NOMO-1 (cell line): ENCODE data around the gene ADAP1.

ENCODE experiments used
- DNase-seq, 2 experiments: peaks; one replicate each; lab custom pipeline; 2025; ENCODE audit not compliant: unreplicated experiment in 2 of 2; lab: John Stamatoyannopoulos, UW

The ADAP1 gene

DNA sequence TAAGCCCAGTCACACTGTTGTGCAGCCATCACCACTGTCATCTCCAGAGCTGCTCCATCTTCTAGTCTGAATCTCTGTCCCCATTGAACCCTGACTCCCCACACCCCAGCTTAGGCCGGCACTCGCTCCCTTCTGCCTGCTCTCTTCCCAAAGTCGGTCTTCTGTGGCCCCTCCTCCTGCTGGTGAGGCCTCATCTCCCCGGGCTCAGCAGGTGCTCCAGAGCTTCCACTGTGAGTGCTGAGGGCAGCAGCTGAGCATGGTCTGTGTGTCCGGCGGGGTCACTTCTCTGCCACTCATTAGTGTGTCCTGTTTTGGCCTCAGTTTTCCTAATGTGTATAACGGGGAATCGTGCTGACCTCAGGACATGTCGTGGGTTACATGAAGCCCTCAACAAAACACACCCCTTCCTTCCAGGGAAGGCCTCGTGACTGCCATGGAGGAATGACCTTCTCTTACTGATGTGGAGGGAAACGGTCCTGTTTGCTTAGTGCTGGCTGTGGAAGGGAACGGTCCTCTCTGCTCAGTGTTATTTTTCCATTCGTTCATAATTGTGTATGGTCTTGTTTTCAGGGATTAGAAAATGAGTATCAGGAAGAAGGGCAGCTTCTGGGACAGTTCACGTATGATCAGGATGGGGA is 82.5 kb downstream of the ADAP1 start:
- no peak for DNase-seq

DNA sequence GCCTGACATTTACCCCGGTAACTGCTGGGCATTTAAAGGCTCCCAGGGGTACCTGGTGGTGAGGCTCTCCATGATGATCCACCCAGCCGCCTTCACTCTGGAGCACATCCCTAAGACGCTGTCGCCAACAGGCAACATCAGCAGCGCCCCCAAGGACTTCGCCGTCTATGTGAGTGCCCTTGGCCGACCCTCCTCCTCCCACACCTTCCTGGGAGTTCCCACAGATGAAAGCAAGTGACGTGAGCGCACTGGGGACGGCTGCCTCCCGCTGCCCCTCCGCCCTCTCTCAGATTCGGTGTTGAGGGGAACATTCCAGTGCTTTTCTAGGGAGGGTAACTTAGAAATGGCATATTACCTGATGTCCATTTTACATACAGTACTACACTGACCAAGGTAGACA is 85.1 kb downstream of the ADAP1 start:
- DNase-seq, result no peak

DNA sequence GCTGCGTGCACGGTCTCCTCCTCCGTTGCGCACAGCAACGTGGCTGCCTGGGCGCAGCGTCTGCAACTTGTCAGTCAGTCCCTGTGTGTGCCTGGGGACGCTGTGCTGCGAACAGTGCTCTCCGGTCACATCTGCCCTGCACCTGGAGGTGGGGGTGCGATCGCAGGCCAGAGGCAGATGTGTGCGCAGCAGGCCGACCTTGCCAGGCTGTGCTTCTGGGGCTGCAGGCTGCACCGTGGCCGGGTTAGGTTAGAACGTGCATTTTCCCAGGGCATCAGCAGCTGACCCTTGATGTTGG is 86.3 kb downstream of the ADAP1 start:
- no peak for DNase-seq

DNA sequence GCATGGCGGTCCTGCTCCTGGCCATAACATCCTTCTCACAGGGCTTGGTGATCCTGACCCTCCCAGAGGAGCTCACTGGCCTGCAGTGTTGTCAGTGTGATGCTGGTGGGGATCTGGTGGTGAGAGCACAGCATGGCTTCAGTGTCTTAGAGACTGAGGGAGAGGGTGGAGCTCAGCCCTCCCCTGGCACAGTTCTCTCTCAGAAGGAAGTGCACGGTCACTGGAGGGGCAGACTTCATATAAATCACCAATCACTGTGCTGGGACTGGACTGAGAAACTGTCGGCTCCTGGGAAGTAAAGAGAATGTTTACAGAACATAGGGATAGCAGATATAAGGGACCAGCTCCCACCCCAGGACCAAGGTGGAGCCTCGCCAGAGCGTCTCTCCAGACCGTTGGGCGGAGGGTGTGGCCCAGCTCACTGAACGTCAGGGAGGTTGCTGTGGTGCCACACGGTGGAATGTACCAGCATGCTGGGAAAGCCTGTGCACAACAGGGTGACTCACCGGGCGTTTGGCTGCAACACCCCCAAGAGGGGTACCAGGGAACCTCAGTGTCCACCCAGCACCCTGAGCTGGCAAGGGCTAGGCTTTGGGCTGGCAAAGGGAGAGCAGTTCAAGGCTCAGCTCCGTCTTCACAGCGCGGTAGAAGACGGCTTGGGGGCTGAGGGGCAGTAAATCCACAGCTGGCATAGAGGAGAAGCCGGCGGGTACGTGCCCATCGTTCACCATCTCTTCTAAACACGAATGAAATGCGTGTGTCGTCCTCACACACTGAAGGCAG is 86.9 kb downstream of the ADAP1 start:
- no peak for DNase-seq

DNA sequence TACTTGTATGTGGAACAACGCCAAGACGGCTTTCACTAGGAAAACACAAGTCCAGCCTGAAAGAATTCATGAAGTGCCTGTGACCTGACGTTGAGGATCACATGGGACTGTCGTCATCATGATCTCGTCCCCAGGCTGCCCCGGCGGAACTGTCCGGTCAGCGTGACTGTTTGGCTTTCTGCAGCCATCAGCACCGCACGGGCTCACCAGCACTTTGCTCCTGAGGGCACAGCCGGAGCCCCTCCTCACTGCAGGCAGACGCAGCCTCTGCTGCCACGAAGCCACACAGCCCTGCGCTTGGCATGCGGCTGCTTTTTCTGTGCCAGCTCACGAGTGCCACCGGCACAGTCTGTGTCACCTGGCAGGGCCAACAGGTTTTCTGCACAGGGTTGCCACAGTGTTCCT is 87.5 kb downstream of the ADAP1 start:
- no peak for DNase-seq

DNA sequence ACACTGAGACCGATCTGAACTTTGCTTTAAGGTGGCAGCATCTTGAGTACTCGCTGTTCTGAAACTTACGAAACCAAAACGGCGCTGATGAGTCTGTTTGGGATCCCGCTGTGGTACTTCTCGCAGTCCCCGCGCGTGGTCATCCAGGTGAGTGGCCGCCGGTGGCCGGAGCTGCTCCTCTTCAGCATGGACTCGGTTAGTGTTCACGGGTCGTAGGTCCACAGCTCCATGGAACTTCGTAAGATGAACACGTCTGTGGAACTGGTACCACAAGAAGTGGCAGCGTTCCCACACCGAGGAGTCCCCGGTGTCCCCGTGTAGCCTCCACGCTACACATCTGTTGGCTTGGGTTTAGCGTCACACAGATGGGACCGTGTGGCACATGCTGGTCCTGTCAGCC is 88.6 kb downstream of the ADAP1 start:
- no peak for DNase-seq

DNA sequence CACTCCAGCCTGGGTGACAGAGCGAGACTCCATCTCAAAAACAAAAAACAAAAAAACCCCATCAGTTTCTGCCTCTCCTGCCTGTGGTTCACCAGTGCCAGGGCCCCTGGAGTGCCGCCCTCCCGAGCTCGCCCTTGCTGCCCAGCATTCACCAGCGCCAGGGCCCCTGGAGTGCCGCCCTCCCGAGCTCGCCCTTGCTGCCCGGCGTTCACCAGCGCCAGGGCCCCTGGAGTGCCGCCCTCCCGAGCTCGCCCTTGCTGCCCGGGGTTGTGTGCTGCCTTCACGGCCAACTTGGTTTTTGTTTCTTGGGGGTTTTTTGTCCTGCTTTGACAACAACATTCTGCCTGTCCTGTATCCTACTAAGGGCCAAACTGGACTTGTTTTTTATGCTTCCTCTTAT is 91.4 kb downstream of the ADAP1 start:
- DNase-seq, result no peak

DNA sequence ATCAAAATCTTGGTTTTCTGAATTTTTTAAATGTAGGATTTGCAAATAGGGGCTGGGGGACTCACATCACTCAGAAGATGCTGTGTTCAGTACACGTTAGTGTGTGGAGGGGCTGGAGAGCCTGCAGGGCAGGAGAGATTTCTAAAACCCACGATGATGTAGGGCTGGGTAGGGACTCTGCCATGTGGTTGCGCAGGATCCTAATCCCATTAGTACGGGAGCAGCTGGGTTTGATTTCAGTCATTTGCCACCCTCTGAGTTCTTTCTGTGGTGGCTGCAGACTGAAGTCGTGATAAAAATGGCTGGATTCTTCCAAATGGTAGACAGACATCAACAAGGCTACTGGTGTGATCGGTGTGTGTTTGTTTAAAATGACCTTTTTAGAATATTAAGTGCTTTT is 92.3 kb downstream of the ADAP1 start:
- no peak for DNase-seq

DNA sequence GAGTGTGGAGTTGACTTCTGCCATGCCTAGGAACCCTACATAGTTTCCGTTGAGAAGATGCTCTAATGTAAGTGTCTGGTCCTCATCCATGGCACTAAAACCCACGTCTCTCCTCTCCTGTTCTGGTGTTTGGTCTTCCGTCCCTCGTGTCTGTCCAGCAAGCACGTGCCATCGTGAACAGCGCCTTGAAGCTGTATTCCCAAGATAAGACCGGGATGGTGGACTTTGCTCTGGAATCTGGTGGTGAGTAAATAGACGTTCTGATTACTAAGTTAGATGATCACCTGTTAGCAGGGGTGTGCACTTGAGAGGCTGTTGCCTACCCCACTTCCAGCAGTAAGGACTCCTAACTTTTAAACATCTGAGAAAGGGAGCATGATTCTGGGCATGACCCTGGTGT is 93.3 kb downstream of the ADAP1 start:
- DNase-seq, result no peak

DNA sequence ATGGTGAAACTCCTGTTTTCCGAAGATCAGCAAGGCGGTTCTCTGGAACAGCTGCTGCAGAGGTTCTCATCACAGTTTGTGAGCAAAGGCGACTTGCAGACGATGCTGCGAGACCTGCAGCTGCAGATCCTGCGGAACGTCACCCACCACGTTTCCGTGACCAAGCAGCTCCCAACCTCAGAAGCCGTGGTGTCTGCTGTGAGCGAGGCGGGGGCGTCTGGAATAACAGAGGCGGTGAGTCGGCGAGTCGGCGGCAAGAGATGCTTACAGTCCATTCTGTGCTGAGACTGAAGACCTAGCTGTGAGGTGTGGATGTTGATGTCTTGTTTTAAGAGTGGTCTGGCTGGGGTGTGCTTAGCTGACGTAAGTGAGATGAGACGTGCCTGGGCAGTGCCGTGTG is 94.3 kb downstream of the ADAP1 start:
- DNase-seq, result no peak

DNA sequence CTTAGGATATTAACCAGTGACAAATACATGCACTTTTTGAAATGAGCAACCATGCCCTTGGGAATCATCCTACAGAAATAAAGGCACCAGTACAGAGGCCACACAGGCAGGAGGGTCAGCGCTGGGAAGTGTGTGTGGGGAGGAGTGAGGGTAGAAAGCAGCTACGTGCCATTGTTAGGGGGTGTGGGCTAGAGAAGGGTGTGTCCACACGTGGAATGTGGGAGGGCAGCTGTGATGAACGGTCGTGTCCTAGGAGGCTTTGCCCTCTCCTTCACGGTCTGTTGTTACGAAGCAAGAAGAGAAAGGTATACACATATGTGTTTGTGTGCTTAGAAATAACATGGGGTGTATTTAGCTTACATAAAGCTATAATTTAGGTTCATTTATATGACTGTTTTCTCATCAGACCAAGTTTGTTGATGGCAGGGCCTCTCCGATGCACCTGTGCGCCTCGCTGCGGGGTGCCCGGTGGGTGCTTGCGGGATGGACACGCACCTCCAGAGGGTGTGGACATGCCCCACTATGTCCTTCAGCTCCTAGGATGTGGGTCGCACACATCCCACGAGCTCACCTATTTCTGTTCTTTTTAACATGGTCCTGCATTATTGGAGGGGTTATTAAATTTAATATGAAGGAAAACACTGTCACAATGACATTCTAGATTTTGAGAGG is 95.0 kb downstream of the ADAP1 start:
- no peak for DNase-seq

DNA sequence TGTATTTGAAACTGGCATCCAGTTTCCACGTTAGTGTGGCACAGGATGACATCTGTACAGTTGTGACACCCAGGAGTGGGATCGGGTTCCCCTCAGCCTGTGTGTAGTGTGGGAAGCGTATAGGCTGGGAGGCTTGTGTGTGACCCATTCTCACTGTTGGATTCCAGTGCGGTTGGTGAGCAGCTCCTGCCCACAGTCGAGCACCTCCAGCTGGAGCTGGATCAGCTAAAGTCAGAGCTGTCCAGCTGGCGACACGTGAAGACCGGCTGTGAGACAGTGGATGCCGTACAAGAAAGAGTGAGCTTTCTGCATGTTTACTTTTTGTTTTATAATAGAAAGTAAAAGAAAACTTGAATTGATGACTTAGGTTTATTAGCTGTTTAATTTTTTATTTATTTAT is 96.8 kb downstream of the ADAP1 start:
- no peak for DNase-seq

DNA sequence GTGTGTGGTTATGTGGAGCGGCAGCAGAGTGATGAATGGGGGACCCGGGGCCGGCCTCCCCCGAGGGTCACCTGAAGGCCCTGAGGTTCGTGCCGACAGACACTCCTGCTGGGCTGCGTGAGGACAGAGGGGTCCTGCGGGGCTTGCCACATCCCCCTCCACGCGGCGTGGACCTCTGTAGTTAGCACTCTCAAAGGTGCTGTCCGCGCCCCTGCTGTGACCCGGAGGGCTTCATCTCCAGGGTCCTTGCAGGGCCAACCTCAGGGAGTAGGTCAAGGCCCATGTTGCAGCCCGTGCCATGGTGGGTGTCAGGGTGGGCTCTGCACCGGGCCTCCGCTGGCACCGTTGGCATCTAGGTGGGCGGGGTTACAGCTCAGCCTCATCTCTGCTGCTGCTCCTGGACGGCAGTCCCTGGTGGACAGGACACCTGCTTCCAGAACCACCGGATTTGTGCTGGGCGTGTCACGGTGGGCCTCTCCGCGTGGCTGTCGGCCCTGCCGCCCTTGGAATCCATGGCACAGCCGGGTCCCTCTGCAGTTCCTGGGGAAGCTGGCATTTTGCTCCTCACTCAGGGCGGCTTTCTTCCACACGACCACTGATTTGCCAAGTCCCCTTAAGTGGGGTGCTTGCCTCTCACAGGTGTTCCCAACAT is 97.9 kb downstream of the ADAP1 start:
- no peak for DNase-seq

DNA sequence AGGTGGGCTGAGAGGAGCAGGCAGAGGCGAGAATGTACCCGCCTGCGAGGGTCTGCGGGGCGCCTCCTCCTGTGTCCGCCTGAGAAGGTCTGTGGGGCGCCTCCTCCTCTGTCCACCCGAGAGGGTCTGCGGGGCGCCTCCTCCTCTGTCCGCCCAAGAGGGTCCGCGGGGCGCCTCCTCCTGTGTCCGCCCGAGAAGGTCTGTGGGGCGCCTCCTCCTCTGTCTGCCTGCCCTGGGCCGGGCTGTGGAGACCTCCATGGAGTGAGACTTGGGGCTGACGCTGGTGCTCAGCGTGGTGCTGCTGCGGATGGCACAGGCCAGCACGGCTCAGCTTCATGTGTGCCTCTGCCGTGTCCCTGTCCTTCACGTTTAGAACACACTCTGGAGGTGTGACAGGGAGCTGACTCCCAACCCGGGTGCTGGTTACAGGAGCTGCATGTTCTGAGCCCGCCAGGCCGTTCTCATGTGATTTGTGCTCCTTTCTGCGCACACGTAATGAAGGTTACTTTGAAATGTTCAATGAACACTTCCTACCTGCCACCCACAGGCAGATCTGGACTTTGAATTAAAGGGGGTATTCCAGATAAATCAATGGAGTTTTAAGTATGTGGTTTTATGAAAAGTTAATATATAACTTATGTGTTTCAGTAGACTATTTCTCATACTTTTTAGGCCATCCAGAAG is 98.7 kb downstream of the ADAP1 start:
- no peak for DNase-seq

DNA sequence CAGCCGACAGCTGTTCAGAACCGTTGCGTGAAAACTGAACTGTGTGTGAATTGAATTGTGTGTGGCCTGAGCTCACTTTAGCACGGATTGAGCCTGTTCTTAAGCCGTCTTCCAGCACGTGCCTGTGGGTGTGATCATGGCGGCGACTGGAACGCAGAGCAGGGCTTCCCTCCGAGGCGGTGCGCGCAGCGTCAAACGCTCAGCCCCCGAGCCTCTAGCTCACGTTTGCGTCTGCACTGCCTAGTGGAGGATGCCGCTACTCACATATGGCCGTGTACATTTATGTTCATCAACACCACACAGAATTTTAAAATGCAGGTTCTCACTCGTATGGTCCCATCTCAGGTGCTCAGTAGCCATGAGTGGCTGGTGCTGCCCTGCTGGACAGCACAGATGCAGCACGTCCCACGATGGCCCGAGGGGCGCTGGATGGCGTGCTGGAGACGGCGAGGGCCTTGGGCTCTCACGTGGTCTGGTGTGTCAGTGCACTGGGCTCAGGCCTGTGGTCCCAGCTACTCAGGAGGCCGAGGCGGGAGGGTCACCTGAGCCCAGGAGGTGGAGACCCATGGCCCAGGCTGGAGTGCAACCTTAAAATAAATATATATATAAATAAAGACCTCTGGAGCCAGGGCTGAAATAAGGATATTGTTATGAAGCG is 100.2 kb downstream of the ADAP1 start:
- DNase-seq, result no peak

DNA sequence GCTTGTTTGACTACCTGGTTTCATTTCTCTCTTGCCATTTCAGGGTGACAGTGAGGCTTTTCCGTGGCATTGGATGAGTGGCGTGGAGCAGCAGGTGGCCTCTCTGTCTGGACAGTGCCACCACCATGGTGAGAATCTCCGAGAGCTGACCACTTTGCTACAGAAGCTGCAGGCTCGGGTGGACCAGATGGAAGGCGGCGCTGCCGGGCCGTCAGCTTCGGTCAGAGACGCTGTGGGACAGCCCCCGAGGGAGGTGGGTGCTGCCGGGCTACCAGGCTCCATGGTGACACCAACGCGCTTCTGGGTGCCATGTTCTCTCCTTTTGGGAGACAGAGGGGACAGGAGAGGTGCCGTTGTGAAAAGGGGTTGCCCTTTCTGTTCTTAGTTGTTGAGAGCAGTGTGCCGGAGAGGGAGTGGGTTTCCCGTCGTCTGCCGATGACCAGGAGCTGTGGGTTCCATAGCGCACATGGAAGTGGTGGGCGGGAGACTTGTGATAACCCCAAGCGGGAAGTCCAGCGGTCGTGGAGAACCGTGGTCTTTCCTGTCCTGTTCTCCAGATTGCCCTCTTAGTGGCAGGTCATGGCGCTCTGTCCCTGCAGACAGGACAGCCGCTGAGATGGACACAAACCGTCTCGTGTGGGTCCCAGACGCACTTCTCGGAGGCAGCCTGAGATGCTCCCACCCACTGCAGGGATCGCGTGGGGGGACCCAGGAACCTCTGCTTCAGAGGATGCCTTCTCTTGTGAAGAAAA is 100.9 kb downstream of the ADAP1 start:
- no peak for DNase-seq

DNA sequence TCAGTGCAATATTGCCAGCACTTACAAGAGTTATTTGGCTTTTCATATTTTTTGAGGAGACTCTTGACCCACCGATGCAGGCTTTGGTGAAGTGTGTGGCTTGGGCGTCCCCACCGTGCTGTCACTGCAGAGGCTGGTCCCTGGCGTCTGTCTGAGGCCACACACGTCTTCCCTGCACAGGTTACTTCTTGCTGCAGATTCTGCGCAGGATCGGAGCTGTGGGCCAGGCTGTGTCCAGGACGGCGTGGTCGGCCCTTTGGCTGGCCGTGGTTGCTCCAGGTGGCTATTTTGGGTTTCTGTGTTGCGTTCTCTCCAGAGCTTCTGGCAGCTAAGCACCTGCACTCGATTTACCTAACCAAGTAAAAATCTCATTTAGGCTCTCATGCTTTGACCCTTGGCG is 103.3 kb downstream of the ADAP1 start:
- DNase-seq, result no peak

DNA sequence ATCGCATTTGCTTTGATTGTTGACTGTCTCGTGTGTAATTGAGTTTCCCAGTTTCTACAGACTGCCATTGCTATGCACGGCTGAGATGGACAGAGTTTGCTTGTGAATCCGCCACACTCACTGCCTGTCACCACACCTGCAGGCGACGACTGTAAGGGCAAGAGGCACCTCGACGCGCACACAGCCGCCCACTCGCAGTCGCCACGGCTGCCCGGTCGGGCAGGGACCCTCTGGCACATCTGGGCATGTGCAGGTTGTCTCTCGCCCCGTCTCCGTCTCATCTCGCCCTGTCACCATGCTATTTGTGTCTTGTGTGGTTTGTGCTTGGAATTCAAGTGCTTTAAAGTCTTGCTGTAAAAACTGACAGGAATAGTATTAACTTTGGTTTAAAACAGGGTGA is 104.7 kb downstream of the ADAP1 start:
- no peak for DNase-seq

DNA sequence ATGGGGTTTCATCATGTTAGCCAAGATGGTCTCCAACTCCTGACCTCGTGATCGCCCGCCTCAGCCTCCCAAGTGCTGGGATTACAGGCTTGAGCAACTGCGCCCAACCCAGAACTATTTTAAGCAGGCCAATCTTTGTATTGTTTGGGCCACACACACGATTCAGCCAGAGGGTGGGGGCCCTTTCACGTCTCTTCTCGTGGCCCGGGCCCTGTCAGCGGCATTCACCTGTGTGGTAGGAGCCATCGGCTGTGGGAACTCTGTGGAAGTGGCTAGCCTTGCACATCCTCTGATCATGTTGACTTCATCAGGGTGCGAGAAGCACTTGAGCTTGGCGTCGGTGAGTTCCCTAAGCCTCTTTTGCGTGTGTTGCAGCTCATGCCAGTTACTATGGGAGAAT is 105.3 kb downstream of the ADAP1 start:
- DNase-seq, result no peak
